Heart right ventricle (tissue), 16 donors: ENCODE measurements around the gene ATP8B3. TPM values are rescaled to one million over a fixed set of nuclear protein-coding genes. Genes with fewer than 3 reads are reported as not detected.

ENCODE experiments used
- ATAC-seq, 8 donors: fragments of 200-7000 bp; cut with Tn5 transposase; one replicate each; pipeline ENCODE4 v1.9.1; 2020; ENCODE audit warnings: mild to moderate bottlenecking in 8 of 8, moderate library complexity in 8 of 8, moderate number of reproducible peaks in 1 of 8
- DNase-seq, 2 donors: peaks; one replicate each; pipeline ENCODE4 v3.0.0-alpha.2; 2020
- H3K27ac ChIP-seq, 10 donors: fragments of 200-600 bp; sonication (generic) in 2 of 10; one replicate each; pipeline versions ENCODE4 v1.5.0 to v1.8.0; 2020 to 2022; ENCODE audit warnings: mild to moderate bottlenecking in 3 of 10
- H3K27me3 ChIP-seq, 7 donors: fragments of 200-600 bp; one replicate each; pipeline ENCODE4 v1.8.0; 2021 to 2022; ENCODE audit warnings: mild to moderate bottlenecking in 2 of 7
- H3K36me3 ChIP-seq, 9 donors: fragments of 200-600 bp; sonication (generic) in 1 of 9; one replicate each; pipeline versions ENCODE4 v1.5.0 to v1.8.0; 2020 to 2022; ENCODE audit warnings: mild to moderate bottlenecking in 2 of 9
- H3K4me1 ChIP-seq, 9 donors: fragments of 200-600 bp; sonication (generic) in 1 of 9; one replicate each; pipeline versions ENCODE4 v1.5.0 to v1.8.0; 2020 to 2022; ENCODE audit warnings: mild to moderate bottlenecking in 4 of 9
- H3K4me3 ChIP-seq, 10 donors: fragments of 200-600 bp; sonication (generic) in 2 of 10; one replicate each; pipeline versions ENCODE4 v1.5.0 to v1.8.0; 2020 to 2022; ENCODE audit warnings: mild to moderate bottlenecking in 7 of 10, moderate library complexity in 2 of 10
- H3K9me3 ChIP-seq, 11 donors: fragments of 200-600 bp in 10 of 11; sonication (generic) in 2 of 11; one replicate each; pipeline versions ENCODE4 v1.5.0 to v1.8.0; 2013 to 2022; ENCODE audit warnings: mild to moderate bottlenecking in 2 of 11, control low read depth in 1 of 11, moderate library complexity in 1 of 11
- CTCF ChIP-seq, 9 donors: fragments of 200-600 bp; sonication (generic) in 2 of 9; IDR thresholded peaks; one replicate each; pipeline versions ENCODE4 v1.5.0 to v1.8.0; 2021 to 2022; ENCODE audit warnings: antibody characterized with exemption in 9 of 9, mild to moderate bottlenecking in 5 of 9, moderate library complexity in 1 of 9
- WGBS, 2 donors: extraction: QIAGEN DNeasy Blood & Tissue Kit; methylation state at CpG; one replicate each; pipeline ENCODE4 v1.1.7; 2013; ENCODE audit warnings: inconsistent platforms in 1 of 2; 5-methylcytosine and 5-hydroxymethylcytosine counted together
- intact Hi-C, 10 donors: fragments of 100-400 bp; cut with DNase I; formaldehyde crosslinking; loops; one replicate each; pipeline versions ENCODE4 v1.11.1 to v1.14.2; 2022
- polyA plus RNA-seq, 2 donors: library from polyadenylated mRNA; stranded (reverse); fragments of 200-250 nt; gene quantifications; one replicate each; pipeline ENCODE4 v1.2.3, GENCODE V29; 2013
- total RNA-seq, 10 donors: library from RNA; stranded (reverse); fragmentation: NEBNext Ultra II Directional in 3 of 10; extraction: Animal tissue kit (Norgen Biotek cat#: 25700) in 3 of 10; gene quantifications; one replicate each; pipeline versions ENCODE4 v1.2.1 to v1.2.4, GENCODE V29; 2021 to 2023
- donor health status: Arrhythmogenic right ventricular cardiomyopathy.
- donor health status: ischemic (EF 13 %, LVEDD 7.1; RV severe dilation, severe dysfunction).
- donor health status: healthy with polysubstance abuse.
- donor health status: DM: no; HTN: yes; CAD: no.
- donor health status: DM: no; HTN: no; CAD: no.
- donor health status: ischemic (EF 25% LVEDD 6.9; RV normal size, moderate dysfunction).
- donor health status: ischemic (EF 25% LVEDD 5.7; RV mildly dilated, moderate dysfunction).
- donor health status: healthy.
- donor health status: DM: yes; HTN: yes; CAD: no.
- donor health status: Ischemic cardiomyopathy.
- donor health status: ischemic (EF 35%, LVEDD 5.7; RV mildly dilated, moderate dysfunction).
- donor health status: nonischemic (EF 11% LVEDD 7.7; RV severe dilation, severe dysfunction).
- donor health status: DM: yes; HTN: yes; CAD: no.
- donor health status: PGD.
- donor health status: ischemic (EF 29% LVEDD 5.4; RV normal size, mild dysfunction).
- donor health status: nonischemic (EF 23%, LVEDD 6.1; RV moderate dilation, normal function).

The ATP8B3 gene
- total and polyA plus RNA-seq, 12 donors: 0.13 to 3.4 (median 0.52) TPM

GRCh38 chr19:1817553-1818179 is 5.6 kb upstream of the ATP8B3 start:
- Histone ChIP-seq H3K4me1 (peaks cover 0 to 12% (median 8%) of the 10 kb centered on the region in 9 donors), H3K9me3 (no peaks in the 10 kb centered on the region), H3K36me3 (peaks cover 7 to 83% (median 48%) of the 10 kb centered on the region in 9 donors), H3K27me3 (no peaks in the 10 kb centered on the region), H3K27ac (peak overlapping the region in 1 of 10 donors; percentile 30), H3K4me3 (no peak overlapping the region)
- DNase-seq: peak in 1 of 2 donors; percentile 33
- intact Hi-C loops: loop anchor here in 1 of 10 donors (10.0 kb wide), 1 partner anchor 143 kb away; no protein-coding TSS in a partner anchor
- ATAC-seq: peak; percentile 9 to 81 (median 46)
- TF ChIP-seq CTCF (IDR thresholded peaks at IDR 0.05): peak in 2 of 9 donors; percentile 20 to 29
- 85 to 88% methylated on average over 25 of the region's 25 CpGs for WGBS, 2 donors

- H3K27me3 ChIP-seq: no peaks in the 10 kb centered on the region
- WGBS, 2 donors: 93 to 94% methylated on average over 36 of the region's 36 CpGs
These were observed 4.6 kb upstream of the ATP8B3 start for GRCh38 chr19:1816530-1817298.

GRCh38 chr19:1815605-1816529 is 3.8 kb upstream of the ATP8B3 start:
- Histone ChIP-seq H3K4me3 (no peak overlapping the region), H3K27me3 (no peaks in the 10 kb centered on the region), H3K4me1 (peaks cover 5 to 24% (median 17%) of the 10 kb centered on the region in 9 donors), H3K9me3 (no peaks in the 10 kb centered on the region), H3K27ac (no peak overlapping the region), H3K36me3 (peaks cover 7 to 65% (median 46%) of the 10 kb centered on the region in 9 donors)
- no peak for TF ChIP-seq CTCF (IDR thresholded peaks at IDR 0.05)
- DNase-seq: no peak
- intact Hi-C loops: loop anchor here in 1 of 10 donors (10.0 kb wide), 1 partner anchor 141 kb away; no protein-coding TSS in a partner anchor
- 91 to 93% methylated on average over 61 of the region's 61 CpGs for WGBS, 2 donors
- no peak for ATAC-seq

More at GRCh38 chr19:1816530-1817298, 4.6 kb upstream of the ATP8B3 start:
- DNase-seq (no peak), ATAC-seq (no peak)
- no peak overlapping the region for H3K27ac ChIP-seq
- H3K4me3 ChIP-seq: no peak overlapping the region
- no peak for TF ChIP-seq CTCF (IDR thresholded peaks at IDR 0.05)
- no peaks in the 10 kb centered on the region for H3K9me3 ChIP-seq
- peaks cover 3 to 21% (median 13%) of the 10 kb centered on the region in 9 donors for H3K4me1 ChIP-seq
- peaks cover 7 to 74% (median 48%) of the 10 kb centered on the region in 9 donors for H3K36me3 ChIP-seq
- intact Hi-C loops: loop anchor here in 1 of 10 donors (10.0 kb wide), 1 partner anchor 142 kb away; no protein-coding TSS in a partner anchor
